BJ (cell line): ENCODE data around the gene CDH8. TPM values are rescaled to one million over a fixed set of nuclear protein-coding genes. Genes with fewer than 3 reads are reported as not detected.

ENCODE experiments used
- CTCF ChIA-PET: fragments of 350-600 bp; formaldehyde crosslinking; extraction: SDS; loops from one replicate; lab custom pipeline; 2021; ENCODE audit warnings: antibody characterized with exemption, inconsistent platforms; lab: Yijun Ruan, JAX
- POLR2A ChIA-PET: fragments of 300-600 bp; sonication (Branson Sonifier 250); formaldehyde crosslinking; extraction: SDS; loops from one replicate; lab custom pipeline; 2021; ENCODE audit warnings: antibody characterized with exemption; lab: Charles Lee
- DNase-seq: peaks from one replicate; pipeline ENCODE4 v3.0.0-alpha.2; 2011; ENCODE audit warnings: low read depth
- H3K27me3 ChIP-seq: 2 replicates; pipeline ENCODE4 v1.6.0; 2011; ENCODE audit warnings: low read length; ENCODE audit not compliant: control insufficient read depth, insufficient read depth
- H3K36me3 ChIP-seq: 2 replicates; pipeline ENCODE4 v1.5.1; 2011; ENCODE audit warnings: low read length; ENCODE audit not compliant: control insufficient read depth, insufficient read depth
- H3K4me3 ChIP-seq: 2 replicates; pipeline ENCODE4 v1.5.1; 2011; ENCODE audit warnings: low read depth, mild to moderate bottlenecking, control low read depth, low read length
- CTCF ChIP-seq: IDR thresholded peaks from 2 replicates; pipeline ENCODE4 v1.5.1; 2011; ENCODE audit warnings: low read depth, mild to moderate bottlenecking, control low read depth, inconsistent platforms, low read length, moderate library complexity; ENCODE audit not compliant: insufficient read depth
- polyA plus RNA-seq: library from polyadenylated mRNA; depleted of rRNA; stranded (reverse); fragments of >200 nt; gene quantifications from 2 replicates; pipeline ENCODE4 v1.2.3, GENCODE V29; 2011

CDH8 gene
- polyA plus RNA-seq, 1 experiment: 0.13 TPM

GRCh38 chr16:61818850-61819249, 217.4 kb downstream of the CDH8 start:
- Histone ChIP-seq H3K27me3 (no peaks in the 10 kb centered on the region), H3K4me3 (no peak overlapping the region), H3K36me3 (no peaks in the 10 kb centered on the region)
- DNase-seq: no peak
- no peak for TF ChIP-seq CTCF
- ChIA-PET POLR2A (no interaction called here), CTCF (no interaction called here)

- no peak for DNase-seq
- CTCF ChIA-PET: no interaction called here
- no peaks in the 10 kb centered on the region for H3K27me3 ChIP-seq
- H3K4me3 ChIP-seq: no peak overlapping the region
- POLR2A ChIA-PET: no interaction called here
- H3K36me3 ChIP-seq: no peaks in the 10 kb centered on the region
- TF ChIP-seq CTCF: no peak
These were observed 218.5 kb downstream of the CDH8 start for GRCh38 chr16:61817583-61818278.

GRCh38 chr16:61814726-61815347, 221.4 kb downstream of the CDH8 start:
- CTCF ChIA-PET: interaction anchor here (0.8 kb wide), 1 partner anchor 14 kb away, joined by 4 read pairs; no protein-coding TSS in a partner anchor
- POLR2A ChIA-PET: no interaction called here
- Histone ChIP-seq H3K27me3 (no peaks in the 10 kb centered on the region), H3K36me3 (no peaks in the 10 kb centered on the region), H3K4me3 (no peak overlapping the region)
- TF ChIP-seq CTCF: no peak
- no peak for DNase-seq

GRCh38 chr16:61813339-61813738, 222.9 kb downstream of the CDH8 start:
- no peaks in the 10 kb centered on the region for H3K27me3 ChIP-seq
- no peak for DNase-seq
- no peaks in the 10 kb centered on the region for H3K36me3 ChIP-seq
- TF ChIP-seq CTCF: no peak
- POLR2A ChIA-PET: no interaction called here
- CTCF ChIA-PET: no interaction called here
- no peak overlapping the region for H3K4me3 ChIP-seq

GRCh38 chr16:61812251-61812650, 224.0 kb downstream of the CDH8 start:
- H3K36me3 ChIP-seq: no peaks in the 10 kb centered on the region
- ChIA-PET POLR2A (no interaction called here), CTCF (no interaction called here)
- H3K27me3 ChIP-seq: no peaks in the 10 kb centered on the region
- no peak for DNase-seq
- TF ChIP-seq CTCF: no peak
- no peak overlapping the region for H3K4me3 ChIP-seq
